Measurements from ENCODE around the gene EGLN3. TPM values are rescaled to one million over a fixed set of nuclear protein-coding genes. Genes with fewer than 3 reads are reported as not detected.

EGLN3 gene
- total RNA-seq, 1 donor from 2014 or later: 2.8 TPM

DNA sequence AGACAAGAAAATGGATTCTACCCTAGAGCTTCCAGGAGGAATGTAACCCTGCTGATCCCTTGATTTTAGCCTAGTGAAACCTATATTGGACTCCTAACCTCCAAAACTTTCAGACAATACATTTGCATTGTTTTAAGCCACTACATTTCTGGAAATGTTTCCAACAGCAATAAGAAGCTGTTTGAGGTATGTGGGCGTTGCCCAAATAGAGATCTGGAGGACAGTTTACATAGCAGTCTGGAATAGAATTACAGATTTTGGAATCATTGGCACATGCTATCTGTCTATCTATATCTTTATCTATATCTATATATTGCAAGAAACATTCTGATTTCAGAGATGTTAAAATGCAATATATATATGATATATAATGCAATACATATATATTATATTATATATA lies 42.4 kb upstream of the EGLN3 start:
- DNase-seq (ENCODE audit: low spot score): no peak

DNA sequence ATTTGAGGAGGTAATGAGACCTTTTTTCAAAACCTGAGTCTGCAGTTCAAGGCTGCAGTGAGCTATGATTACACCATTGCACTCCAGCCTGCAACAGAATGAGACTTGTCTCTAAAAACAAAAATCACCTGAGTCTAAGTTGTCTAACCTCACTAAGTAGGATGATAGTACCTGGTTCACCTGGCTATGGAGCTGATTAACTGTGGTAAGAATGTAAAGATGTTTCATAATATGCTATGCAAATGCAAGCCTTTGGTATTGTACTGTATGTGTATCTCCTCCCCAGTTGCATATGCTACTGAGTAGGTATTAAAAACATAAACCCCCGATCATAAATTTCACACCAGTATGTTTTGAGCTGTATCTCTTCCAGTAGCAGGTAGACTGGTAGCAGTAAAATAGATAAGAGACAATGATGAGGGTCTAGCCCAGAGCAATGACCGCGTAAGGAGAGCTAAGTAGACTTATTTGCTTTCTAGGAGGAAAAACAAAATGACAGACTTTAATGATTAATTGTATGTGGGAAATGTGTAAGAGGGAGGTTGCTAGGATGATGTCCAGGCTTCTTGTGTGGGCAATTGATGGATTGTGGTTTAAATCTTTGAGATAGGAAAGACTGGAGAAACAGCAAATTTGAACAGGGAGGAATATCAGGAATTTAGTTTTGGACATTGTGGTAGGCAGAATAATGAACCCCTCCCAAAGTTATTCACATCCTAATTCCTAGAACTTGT lies 41.6 kb upstream of the EGLN3 start:
- Mint-ChIP-seq H3K4me1 (ENCODE audit: low read depth) (peaks cover 11% of the 10 kb centered on the region), H3K9me3 (ENCODE audit: low read depth) (peaks cover under 1% of the 10 kb centered on the region), H3K36me3 (ENCODE audit: low read depth) (no peaks in the 10 kb centered on the region), H3K27ac (ENCODE audit: unreplicated experiment) (no peak overlapping the region), H3K4me3 (ENCODE audit: unreplicated experiment) (no peak overlapping the region), H3K27me3 (ENCODE audit: low read depth) (no peaks in the 10 kb centered on the region)
- TF ChIP-seq, protein P1, sequence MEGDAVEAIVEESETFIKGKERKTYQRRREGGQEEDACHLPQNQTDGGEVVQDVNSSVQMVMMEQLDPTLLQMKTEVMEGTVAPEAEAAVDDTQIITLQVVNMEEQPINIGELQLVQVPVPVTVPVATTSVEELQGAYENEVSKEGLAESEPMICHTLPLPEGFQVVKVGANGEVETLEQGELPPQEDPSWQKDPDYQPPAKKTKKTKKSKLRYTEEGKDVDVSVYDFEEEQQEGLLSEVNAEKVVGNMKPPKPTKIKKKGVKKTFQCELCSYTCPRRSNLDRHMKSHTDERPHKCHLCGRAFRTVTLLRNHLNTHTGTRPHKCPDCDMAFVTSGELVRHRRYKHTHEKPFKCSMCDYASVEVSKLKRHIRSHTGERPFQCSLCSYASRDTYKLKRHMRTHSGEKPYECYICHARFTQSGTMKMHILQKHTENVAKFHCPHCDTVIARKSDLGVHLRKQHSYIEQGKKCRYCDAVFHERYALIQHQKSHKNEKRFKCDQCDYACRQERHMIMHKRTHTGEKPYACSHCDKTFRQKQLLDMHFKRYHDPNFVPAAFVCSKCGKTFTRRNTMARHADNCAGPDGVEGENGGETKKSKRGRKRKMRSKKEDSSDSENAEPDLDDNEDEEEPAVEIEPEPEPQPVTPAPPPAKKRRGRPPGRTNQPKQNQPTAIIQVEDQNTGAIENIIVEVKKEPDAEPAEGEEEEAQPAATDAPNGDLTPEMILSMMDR (IDR thresholded peaks at IDR 0.05): no peak
- no peak for DNase-seq (ENCODE audit: low spot score)

More for the DNA sequence above, 42.4 kb upstream of the EGLN3 start:
- Mint-ChIP-seq H3K4me3 (ENCODE audit: unreplicated experiment) (no peak overlapping the region), H3K9me3 (ENCODE audit: low read depth) (no peaks in the 10 kb centered on the region), H3K4me1 (ENCODE audit: low read depth) (peaks cover 11% of the 10 kb centered on the region), H3K27ac (ENCODE audit: unreplicated experiment) (no peak overlapping the region), H3K36me3 (ENCODE audit: low read depth) (no peaks in the 10 kb centered on the region), H3K27me3 (ENCODE audit: low read depth) (no peaks in the 10 kb centered on the region)
- TF ChIP-seq, protein P1 (IDR thresholded peaks at IDR 0.05): no peak

DNA sequence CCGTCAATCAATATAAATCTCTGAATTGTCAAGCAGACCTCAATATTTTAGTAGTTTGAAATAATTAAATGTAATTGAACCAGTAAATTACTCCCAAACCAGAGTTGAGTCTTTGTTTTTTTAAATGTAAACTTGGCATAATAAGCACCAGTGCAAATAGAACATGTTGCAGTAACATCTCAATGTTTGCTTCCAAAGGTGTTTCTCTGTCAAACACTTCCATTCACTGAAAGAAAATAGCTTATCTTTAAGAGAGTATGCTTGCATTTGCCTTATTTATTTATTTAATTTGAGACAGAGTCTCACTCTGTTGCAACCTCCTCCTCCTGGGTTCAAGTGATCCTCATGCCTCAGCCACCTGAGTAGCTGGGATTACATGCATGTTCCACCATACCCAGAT lies 39.9 kb upstream of the EGLN3 start:
- no peak for DNase-seq (ENCODE audit: low spot score)
- H3K9me3 Mint-ChIP-seq (ENCODE audit: low read depth): peaks cover 3% of the 10 kb centered on the region
- TF ChIP-seq, protein P1 (IDR thresholded peaks at IDR 0.05): no peak
- peaks cover 19% of the 10 kb centered on the region for H3K4me1 Mint-ChIP-seq (ENCODE audit: low read depth)
- H3K27ac Mint-ChIP-seq (ENCODE audit: unreplicated experiment): no peak overlapping the region
- peaks cover 2% of the 10 kb centered on the region for H3K36me3 Mint-ChIP-seq (ENCODE audit: low read depth)
- no peaks in the 10 kb centered on the region for H3K27me3 Mint-ChIP-seq (ENCODE audit: low read depth)
- no peak overlapping the region for H3K4me3 Mint-ChIP-seq (ENCODE audit: unreplicated experiment)

DNA sequence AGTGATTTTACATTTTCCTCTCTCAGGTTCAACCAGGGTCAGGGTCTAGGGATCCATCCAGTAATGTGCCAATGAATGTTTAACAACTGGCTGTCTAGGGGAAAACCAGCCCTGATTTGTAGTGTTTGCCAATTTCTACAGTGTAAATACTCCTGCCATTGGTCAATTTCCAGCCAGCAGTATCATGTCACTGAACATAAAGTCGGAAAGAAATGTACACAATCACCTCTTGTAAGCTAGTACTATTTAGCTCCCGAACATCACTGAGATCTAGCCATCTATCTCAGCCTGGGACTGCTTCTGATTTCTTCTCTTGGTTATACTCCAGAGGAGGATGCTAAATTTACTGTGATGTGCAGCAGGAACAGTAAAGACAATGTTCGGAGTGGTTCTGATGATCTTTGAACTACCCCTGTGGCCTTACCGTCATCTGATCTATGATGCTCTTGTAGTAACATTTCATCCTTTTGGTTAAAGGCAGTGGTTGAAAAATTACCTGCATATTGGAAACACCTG lies 36.7 kb upstream of the EGLN3 start:
- no peak for DNase-seq (ENCODE audit: low spot score)
- Mint-ChIP-seq H3K36me3 (ENCODE audit: low read depth) (peaks cover 2% of the 10 kb centered on the region), H3K4me1 (ENCODE audit: low read depth) (peaks cover 19% of the 10 kb centered on the region), H3K27me3 (ENCODE audit: low read depth) (no peaks in the 10 kb centered on the region), H3K4me3 (ENCODE audit: unreplicated experiment) (no peak overlapping the region), H3K9me3 (ENCODE audit: low read depth) (peaks cover 3% of the 10 kb centered on the region), H3K27ac (ENCODE audit: unreplicated experiment) (no peak overlapping the region)
- TF ChIP-seq, protein P1 (IDR thresholded peaks at IDR 0.05): no peak

DNA sequence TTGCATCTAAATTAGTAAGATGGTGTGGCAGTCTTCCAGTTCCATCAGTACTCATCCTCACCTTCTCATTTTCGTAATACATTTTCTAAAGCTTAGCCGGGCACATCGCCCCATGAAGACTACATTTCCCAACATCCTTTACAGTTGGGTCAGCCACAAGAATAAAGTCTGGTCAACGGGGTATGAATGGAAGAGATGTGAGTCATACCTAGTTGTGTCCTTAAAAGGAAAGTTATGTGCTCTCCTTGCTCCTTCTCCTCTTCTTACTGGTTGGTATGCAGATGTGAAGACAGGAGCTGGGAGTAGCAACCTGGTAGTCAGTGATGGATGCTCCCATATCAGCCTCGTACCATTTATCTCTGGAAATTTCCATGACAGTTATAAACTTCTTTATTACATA lies 35.9 kb upstream of the EGLN3 start:
- TF ChIP-seq, protein P1 (IDR thresholded peaks at IDR 0.05): no peak
- no peak for DNase-seq (ENCODE audit: low spot score)
- Mint-ChIP-seq H3K36me3 (ENCODE audit: low read depth) (peaks cover 2% of the 10 kb centered on the region), H3K27me3 (ENCODE audit: low read depth) (no peaks in the 10 kb centered on the region), H3K4me3 (ENCODE audit: unreplicated experiment) (no peak overlapping the region), H3K27ac (ENCODE audit: unreplicated experiment) (peak overlapping the region; percentile 32), H3K4me1 (ENCODE audit: low read depth) (peaks cover 19% of the 10 kb centered on the region), H3K9me3 (ENCODE audit: low read depth) (peaks cover 3% of the 10 kb centered on the region)

Measured in chondrocyte (in vitro differentiated cells).